HG03442 (cell line): ENCODE results near the gene LRCH3.
"Not testable (repeated sequence)": the region's sequence is repeated elsewhere in the genome, so short reads cannot be mapped to it uniquely, and the experiment has no call there.

Experiments used
- ATAC-seq: cut with Tn5 transposase; IDR thresholded peaks from one replicate; pipeline ENCODE4 v1.9.1; 2021; ENCODE audit warnings: mild to moderate bottlenecking, moderate library complexity; ENCODE audit not compliant: unreplicated experiment

Gene LRCH3

GRCh38 chr3:197913641-197914380 lies 122.8 kb downstream of the LRCH3 start:
- no peak for ATAC-seq

GRCh38 chr3:197921429-197922275 lies 130.6 kb downstream of the LRCH3 start:
- ATAC-seq = not testable (repeated sequence)

GRCh38 chr3:197926418-197926817 lies 135.4 kb downstream of the LRCH3 start:
- ATAC-seq = no peak

- not testable (repeated sequence) for ATAC-seq
Measured at GRCh38 chr3:197927578-197927977, 136.5 kb downstream of the LRCH3 start.

GRCh38 chr3:197936819-197937384 lies 145.8 kb downstream of the LRCH3 start:
- no peak for ATAC-seq
